Activated T-helper 9 cell treated with anti-CD3 and anti-CD28 coated beads, Interleukin-2, amount 50 U/mL, for 16 hours (primary cell): ENCODE data around the gene PTPN7.
"Not testable (repeated sequence)": the region's sequence is repeated elsewhere in the genome, so short reads cannot be mapped to it uniquely, and the experiment has no call there.

Experiments
- DNase-seq: peaks from one replicate; pipeline ENCODE4 v3.0.0-alpha.2; 2020; ENCODE audit warnings: low read depth

Gene PTPN7

DNA sequence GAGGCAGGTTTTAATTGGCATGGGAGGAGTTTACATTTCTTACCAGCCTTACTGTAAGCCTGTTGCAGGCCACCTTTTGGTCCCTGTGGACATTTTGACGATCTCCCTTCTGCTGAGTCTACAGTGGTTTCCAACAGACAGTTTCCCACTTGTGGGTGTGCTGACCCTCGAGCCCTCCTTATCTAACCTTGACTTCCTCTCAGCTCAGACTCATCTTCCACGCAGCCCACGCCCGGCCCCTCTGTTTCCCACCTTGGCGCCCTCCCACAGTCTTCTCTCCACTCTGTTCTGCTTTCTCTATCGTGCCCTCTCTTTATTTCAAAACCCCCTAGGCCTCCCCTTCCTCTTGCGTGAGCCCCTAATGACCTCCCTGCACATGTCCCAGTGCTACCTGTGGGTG, 9.8 kb downstream of the PTPN7 start:
- no peak for DNase-seq

DNA sequence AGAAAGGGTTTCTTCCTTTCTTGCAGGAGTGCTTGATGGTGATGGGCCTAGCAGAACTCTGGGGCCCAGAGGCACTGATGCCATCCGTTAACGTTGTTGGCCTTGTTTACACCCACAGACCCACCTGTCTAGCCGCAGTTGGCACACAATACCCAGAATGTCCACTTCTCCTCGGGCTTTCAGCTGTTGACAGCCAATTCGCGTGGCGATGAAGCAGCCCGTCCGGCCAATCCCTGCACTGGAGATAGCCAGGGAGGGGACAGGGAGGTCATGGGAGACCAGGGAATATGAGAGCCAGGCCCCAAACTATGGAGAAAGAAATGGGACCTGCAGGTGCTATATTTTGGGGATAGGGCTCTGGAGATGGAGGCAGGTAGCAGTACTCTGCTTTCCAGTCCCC, 10.2 kb downstream of the PTPN7 start:
- no peak for DNase-seq

DNA sequence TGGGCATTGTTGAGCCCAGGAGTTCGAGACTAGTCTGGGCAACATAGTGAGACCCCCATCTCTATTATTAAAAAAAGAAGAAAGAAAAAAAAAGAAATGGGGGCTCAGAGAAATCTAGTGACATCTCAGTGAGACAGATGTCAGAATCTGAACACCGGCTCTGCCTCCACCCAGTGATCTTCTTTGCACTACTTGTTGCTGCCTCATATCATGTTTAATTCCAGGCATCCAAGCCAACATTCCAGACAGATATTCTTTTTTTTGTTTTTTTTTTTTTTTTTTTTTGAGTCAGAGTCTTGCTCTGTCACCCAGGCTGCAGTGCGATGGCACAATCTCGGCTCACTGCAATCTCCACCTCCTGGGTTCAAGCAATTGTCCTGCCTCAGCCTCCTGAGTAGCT, 10.8 kb downstream of the PTPN7 start:
- no peak for DNase-seq

DNA sequence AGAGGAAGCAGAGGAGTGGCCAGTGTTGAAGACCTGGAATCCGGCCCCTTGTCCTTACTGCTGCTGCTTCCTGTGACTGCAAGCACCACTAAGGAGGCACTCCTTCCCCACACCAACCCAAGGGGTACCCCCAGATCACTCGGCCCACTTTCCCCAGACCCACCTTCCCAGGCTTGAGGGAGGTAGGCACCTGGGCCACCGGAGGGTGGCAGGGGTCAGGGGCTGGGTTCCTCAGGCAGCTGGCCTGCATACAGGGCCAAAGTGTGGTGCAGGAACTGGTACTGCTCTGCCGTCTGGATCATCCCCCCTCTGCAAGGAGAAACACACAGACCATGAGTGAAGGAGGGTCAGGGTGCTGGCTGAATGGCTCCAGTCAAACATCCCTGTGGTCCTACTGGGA, 12.0 kb downstream of the PTPN7 start:
- no peak for DNase-seq

DNA sequence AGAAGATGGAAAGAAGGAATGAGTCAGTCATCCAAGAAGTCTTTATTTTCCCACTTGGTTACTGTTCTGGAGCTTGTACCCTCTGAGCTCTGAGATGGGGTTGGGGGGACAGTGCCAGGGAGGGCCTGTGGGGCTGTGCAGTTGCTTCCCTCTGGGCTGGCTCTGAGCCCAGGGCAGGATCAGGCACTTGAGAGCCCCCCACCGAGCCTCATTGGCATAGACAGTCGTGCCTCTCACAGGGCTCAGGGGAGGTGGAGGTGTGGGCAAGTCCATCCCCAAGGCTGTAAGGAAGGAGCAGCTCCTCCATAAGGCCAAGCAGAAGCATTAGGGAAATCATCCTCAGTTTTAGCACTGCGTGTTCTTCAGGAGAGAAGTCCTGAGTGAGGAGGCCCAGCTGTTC, 13.4 kb downstream of the PTPN7 start:
- DNase-seq = no peak

DNA sequence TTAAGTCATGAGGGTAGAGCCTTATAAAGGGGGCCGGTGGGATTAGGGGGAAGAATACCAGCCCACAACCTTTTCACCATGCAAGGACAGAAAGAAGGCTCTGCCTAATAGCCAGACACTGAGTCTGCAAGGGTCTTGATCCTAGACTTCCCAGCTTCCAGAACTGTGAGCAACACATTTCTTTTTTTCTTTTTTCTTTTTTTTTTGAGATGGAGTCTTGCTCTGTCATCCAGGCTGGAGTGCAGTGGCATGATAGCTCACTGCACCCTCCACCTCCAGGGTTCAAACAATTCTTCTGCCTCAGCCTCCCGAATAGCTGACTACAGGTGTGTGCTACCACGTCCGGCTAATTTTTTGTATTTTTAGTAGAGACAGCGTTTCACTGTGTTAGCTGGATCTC, 14.1 kb downstream of the PTPN7 start:
- DNase-seq = no peak

DNA sequence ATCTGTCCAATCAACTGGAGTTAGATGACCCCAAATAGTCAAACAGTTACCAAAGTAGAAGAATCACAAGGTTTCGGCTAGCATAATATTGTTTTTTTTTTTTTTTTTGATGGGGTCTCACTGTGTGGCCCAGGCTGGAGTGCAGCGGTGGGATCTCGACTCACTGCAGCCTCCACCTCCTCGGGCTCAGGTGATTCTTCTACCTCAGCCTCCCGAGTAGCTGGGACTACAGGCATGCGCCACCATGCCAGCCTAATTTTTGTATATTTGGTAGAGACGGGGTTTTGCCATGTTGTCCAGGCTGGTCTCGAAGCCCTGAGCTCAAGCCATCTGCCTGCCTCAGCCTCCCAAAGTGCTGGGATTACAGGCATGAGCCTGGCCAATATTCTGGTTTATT, 14.7 kb downstream of the PTPN7 start:
- not testable (repeated sequence) for DNase-seq

DNA sequence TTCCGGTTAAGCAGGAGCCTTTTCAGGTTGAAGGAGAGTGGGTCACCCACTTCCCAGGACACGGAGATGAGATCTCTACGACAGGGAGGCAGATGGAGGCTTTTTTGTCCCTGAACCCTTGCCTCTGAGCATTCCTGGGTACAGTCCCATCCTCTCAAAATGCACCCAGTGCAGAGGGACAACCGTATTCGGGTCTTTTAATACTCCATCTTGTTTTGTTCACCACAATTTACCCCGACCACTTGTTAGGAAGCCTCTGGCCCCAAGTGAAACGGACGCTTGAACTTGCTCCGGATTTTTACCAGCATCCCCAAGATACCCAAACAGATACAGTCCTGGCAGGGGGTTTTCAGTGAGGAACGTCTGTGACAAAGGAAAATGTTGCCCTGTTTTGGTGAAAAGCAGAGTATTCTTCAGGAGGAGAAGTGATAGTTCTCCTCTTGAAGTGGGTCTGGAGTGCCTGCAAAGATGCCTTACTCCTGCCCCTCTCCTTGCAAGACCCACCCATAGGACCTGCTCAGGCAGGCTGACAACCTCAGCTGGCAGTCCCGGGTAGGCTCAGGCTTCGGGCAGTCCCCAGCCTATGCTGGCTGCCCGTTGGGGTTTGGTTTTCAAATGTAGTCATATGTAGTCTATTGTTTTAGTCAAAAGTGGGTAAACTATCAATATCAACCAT, 15.2 kb downstream of the PTPN7 start:
- no peak for DNase-seq

DNA sequence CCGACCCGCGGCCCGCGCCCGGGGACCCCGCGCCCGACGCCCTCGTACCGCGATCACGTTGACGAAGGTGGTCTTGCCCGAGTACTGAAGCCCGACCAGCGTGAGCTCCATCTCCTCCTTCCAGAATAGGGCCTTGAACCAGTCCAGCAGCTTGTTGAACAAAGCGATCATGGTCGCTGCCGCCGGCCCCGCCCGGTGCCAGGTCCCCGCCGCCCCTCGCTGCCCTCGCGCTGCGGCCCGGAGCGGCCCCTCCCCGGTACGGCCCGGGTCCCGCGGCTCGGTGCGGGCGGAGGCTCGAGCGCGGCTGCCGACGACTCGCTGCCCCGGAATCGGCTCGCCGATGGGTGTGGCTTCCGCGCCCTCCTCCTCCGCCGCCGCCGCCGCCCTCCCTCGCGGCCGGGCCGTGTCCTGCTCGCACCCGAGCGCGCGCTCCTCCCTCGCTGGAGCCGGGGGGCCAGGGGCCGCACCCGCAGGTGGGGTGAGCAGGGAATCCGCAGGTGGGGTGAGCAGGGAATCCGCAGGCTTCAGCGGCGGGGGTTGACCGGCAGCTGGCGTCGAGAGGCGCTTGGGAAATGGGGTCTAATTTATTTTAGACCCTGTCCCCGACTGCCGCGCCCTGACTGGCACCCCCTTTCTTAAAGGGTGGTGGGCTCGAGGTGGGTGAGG, 15.9 kb downstream of the PTPN7 start, which contains the start of gene ARL8A:
ARL8A (minus strand) TSS at position 336 of the 666 bp plus-strand sequence; CDS start at position 171, 165 bp downstream.
- peak; percentile 62 for DNase-seq

DNA sequence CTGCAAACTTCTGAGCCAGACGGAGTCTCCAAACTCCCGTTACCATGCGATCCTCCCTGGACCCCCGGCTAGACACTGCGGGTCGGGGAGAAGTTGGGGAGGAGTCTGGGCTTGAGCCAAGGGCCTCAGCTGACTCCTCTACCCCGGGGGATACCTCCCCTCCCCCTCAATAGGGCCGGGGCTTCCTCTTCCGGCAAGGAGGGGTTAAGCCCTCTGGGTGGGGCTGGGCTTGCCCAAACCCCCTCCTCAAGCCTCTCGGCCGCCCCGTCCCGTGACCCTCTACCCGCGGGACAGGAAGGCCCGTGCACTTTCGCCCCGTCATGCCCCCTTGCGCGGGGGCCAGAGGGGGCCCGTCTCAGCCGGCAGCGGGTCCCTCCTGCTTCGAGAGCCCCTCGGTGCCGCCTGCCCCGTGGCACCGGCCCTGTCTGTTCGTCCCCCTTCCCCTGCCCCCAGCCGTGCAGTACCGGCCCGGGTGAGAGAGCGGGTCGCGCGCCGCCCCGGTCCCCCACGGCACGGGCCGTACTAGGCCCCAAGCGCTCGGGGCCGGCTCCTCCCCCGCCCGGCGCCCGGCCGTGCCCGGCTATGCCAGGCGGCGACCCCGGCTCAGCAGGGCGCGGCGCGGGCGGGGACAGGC, 16.5 kb downstream of the PTPN7 start:
- no peak for DNase-seq

DNA sequence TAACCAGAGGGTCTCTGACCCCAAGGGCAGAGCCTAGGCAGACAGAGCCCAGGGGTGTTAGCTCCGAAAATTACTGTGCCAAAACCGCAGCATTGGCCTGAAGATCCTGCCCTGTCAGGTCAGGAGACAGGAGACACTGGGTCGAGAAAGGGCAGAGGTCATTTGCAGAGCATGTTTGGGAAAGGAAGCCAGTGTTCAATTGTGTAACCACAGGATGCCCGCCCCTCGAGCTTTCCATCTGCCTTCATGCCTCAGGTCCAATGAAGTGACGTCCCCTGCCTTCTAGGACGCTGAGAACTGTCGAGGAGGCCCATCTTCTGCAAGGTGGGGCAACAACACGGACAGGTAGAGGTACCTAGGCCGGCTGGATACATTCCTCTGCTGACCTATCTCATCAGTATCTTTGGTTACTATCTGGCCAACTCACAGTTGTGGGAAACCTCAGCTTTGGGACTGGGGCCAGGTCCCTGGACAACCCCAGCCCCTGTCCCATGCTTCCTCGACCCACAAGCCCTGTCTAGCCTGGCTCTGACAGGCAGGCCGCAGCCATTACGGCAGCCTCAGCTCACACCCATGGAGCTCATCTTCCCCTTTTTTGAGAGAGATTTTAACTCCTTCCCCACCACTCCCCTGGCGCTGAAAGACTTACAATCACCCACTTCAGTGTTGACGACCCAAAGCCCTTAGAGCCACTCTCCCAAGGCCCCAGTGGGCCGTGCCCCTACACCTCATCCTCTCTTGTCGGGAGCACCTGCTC, 17.2 kb downstream of the PTPN7 start:
- DNase-seq = no peak

DNA sequence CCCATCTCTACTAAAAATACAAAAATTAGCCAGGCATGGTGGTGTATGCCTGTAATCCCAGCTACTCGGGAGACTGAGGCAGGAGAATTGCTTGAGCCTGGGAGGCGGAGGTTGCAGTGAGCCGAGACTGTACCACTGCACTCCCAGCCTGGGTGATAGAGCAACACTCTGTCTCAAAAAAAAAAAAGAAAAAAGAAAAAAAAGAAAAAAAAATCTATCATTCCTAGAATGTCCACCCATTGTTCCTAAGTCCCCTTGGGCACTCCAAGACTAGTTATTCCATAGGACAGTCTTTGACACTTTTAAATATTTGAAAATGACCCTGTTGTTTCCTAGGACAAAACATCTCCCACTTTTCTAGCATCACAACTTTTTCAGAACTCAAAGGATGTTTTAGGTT, 18.9 kb downstream of the PTPN7 start:
- DNase-seq = not testable (repeated sequence)

DNA sequence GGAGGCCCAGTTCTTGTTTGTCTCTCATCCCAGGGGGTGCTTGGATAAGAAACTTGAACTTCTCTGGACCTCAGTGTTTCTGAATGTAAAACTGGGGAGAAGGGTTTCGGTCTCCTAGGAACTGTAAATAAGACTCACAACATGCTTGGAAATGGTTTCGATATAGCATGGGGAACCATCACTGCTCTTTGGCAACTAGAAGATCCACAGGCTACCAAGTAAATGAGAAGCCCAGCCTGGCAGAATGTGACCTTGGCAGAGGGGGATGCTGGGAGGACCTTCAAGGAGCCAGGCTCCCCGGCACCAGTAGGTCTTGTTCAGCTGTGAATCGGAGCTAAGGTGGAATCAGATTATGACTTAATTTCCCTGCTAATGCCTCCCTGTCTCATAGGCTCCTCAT, 19.6 kb downstream of the PTPN7 start:
- no peak for DNase-seq

DNA sequence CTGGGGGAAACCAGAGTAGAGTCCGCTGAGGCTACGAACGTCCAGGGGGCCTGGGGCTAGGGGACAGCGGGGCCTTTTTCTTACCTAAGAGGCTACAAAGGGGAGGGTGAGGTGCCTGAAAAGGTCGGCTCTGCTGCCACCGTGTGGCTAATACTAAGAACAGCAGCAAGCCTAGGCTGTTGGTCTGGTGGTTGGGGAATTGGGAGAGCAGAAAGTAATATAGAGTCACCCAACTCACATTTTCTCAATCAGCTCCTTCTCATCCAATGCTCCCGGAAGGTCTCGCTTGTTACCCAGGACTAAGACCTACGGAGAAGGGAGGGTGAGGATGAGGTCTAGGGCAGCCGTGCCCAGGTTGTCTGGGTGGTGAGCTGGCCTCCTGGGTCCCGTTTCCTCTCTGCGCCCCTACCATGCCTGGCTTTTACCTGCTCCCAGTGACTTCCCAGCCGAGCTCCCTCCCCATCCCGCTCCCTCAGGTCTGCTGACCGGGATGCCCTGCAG, 25.1 kb downstream of the PTPN7 start:
- peak; percentile 24 for DNase-seq

DNA sequence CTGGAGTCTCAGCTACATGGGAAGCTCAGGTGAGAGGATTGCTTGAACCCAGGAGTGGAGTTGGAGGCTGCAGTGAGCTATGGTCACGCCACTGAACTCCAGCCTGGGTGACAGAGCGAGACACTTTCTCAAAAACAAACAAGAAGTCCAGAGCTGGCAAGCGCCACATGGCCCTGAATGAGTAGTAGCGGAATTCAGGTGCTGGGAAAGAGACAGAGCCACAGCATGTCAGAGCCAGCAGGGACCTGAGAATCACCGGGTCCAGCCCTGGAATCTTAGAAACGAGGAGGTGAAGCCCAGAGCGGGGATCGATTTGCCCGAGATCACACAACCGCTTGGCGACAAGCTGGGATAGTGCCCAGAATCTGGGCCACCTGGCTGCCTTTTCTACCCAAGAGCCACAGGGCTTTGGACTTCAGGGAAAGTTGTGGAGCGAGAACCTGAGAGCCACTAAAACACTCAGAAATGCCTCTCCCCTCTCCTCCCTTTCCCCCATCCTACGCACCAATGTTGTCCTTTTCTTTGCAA, 25.7 kb downstream of the PTPN7 start:
- no peak for DNase-seq

DNA sequence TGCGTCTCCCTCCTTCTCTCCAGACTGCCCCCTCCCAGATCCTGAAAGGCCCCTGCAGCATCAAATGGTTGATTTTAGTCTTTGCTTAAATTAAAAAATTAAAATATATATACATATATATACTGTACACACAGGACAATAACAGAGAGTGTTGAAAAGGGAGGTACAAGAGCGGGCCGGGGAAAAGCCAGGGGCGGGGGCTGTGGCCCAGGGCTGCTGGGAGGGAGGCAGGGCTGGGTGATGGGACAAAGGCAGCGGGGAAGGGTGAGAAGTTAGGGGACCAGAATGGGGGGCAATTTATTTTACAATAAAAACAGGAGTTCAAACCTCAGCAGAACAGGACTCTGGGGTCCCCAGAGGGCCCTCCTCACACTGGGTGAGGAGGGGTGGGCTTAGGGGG, 26.4 kb downstream of the PTPN7 start:
- DNase-seq = no peak

DNA sequence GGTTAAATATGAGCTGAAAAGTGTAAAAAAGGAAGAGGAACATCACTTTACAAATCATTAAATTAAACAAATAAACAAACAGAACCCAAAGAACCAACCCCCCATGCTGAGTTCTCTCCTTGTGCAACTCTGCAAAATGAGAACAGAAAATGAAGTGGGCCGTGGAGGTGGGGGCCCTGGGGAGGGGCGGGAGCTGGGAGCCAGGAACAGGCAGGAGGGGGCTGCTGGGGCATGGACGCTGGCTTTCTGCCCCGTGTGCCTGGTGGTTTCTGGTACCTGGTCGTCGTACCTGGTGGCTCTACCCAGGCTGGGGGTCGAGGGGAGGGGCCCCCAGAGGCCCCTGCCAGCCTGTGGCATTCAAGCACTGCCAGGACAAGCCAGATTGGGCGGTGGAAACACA, 26.9 kb downstream of the PTPN7 start:
- no peak for DNase-seq

DNA sequence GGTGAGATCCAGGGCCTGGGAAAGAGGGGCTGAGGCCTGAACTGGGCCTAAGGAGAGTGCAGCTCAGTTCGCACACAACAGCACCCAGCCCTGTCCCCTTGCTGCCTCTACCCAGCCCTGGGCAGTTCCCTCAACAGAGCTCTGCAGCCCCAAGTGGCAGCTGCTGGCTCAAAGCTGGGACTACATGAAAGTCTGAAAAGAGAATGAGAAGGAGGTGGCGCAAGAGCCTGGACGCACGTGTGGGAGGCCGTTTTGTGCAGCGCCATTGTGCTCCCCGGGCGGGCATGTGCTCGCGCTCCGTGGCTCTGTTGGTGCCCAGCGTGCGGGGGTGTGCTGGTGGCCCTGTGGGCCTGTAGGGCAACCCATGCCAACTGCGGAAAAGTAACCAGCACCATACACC, 27.4 kb downstream of the PTPN7 start:
- DNase-seq = no peak

DNA sequence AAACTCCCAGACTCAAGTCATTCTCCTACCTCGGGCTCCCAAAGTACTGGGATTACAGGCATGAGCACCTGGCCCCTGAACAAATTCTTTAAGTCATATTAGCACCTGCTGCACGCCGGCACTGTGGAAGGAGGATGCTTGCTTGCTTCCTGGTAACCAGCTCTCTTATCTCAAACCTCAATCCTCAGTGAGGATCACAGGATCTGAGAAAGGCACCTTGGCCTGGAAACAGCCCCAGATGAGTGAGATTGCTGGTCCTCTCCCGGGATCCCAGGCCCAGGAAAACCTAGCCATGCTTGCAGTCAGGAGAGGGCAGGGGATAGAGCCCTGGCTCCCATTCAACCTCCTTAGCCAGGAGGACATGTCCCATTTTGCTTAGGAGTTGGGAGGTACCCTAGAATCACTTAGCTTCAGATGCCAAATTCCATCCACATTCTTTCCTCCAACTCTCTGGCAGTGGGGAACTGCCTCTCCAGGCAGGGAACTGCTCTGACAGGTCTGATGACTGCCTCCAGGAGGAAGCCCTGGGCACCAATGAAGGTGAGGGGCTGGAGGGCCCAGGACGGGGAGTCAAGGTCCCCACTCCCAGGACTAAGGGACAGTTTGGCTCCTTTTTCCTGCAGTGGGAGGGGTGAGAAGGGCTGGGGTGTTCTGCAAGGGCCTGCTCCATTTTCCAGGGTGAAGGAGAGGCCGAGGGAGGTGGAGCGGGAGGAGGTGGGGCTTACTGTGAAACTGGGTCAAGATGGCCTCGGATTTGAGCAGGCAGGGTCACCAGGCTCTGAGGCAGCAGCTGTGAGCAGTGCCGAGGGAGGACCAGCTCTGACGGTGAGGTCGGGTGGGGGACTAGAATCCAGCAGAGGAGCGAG, 28.2 kb downstream of the PTPN7 start:
- DNase-seq = no peak

DNA sequence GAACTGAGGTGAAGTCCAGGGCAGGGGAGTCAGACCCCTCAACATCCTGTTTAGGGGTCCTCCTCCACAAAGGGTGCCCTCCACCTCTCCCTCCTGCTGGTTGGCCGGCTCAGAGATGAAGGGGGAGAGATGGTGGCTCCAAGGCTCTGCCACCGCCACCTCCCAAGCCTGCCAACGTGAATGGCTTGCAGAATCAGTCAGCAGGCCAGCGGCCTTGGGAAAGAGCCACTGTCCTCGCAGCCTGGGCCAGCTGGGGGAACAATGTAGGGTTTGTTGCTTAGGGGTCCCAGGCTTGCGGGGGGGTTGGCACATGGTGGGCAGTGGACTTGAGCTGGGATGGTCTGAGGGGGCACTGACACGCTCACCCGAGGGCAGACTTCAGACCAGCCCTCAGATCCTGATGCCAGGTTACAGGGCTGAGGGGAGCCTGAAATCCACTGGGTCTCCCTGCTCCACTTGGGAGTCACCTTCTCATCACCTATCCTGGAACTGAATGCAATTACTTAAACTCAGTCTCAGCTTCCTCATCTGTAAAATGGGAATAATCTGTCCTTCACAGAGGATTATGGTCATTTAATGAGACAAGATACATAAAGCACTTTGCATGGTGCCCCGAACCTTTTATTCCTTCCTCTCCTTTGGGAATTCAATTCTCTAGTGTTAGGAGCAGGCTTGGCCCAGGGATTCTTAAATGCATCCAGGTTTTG, 29.4 kb downstream of the PTPN7 start:
- no peak for DNase-seq

DNA sequence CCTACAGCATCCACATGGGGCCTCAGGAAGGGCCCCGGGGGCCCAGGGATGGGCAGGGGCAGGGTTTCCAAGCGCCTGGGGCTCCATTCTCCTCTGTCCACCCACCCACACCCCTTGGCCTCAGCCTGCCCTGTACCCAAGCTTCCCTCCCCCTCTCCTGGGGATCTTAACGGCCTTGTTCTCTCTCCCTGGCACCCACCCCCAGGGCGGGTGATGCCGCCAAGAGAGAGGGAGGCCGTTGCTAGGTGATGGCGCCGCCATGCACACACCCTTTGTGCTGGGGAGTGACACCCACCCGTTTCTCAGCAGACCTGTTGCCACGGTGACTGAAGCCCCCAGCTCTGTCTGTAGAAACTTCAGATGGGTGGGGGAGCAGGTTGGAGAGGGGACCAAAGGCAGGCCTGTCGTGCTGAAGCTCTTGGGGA, 30.1 kb downstream of the PTPN7 start:
- no peak for DNase-seq
